GM19238 (cell line): ENCODE data around the gene SMIM38.
"Not testable (repeated sequence)": the region's sequence is repeated elsewhere in the genome, so short reads cannot be mapped to it uniquely, and the experiment has no call there.

Experiments used
- DNase-seq: peaks from one replicate; pipeline ENCODE4 v3.0.0; 2011; ENCODE audit warnings: low spot score; ENCODE audit not compliant: insufficient read length

SMIM38 gene

DNA sequence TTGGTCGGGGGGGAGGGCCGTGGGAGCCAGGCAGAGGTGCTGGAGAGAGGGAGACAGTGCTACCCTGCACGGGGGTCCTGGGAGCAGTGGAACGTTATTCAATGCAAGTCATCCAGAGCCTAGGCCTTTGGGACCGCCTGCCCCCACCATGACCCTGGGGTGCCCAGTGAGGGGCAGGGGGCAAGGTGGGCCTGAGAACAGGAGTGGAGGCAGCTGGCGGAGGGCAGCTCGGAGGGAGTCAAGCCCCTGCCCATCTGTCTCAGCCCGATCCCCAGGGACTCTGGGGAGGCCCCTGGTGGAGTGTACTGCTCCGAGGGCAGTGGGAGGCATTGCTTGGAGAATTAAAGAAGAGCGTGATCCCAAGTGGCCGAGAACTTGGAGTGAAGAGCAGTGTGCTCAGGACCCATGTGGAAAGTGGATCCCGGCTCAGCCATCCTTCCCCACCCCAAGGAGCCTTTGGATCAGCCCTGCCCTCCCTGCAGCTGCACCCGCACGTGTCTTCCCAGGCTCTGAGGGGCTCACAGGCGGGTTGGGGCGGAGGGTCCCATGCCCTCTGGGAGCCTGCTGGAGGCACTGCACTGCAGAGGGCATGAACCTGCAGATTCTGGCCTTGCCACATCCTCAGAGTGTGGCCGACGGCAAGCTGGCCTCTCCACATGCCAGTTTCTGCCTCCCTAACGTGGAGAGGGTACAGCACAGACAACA, 34.0 kb upstream of the SMIM38 start:
- no peak for DNase-seq

DNA sequence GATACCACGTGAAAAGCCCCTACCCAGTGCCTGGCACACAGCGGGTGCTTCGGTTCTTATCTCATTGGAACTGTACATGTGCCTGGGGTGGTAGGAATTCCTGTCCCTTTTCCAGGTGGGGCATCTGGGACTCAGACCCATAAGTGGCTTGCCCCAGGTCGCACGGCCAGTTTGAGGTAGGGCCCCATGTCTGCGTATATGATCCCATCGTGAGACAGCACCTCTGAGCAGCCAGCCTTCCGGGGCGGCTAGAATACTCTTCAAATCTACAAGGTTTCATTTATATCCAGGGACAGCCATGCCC, 33.5 kb upstream of the SMIM38 start:
- DNase-seq = no peak

DNA sequence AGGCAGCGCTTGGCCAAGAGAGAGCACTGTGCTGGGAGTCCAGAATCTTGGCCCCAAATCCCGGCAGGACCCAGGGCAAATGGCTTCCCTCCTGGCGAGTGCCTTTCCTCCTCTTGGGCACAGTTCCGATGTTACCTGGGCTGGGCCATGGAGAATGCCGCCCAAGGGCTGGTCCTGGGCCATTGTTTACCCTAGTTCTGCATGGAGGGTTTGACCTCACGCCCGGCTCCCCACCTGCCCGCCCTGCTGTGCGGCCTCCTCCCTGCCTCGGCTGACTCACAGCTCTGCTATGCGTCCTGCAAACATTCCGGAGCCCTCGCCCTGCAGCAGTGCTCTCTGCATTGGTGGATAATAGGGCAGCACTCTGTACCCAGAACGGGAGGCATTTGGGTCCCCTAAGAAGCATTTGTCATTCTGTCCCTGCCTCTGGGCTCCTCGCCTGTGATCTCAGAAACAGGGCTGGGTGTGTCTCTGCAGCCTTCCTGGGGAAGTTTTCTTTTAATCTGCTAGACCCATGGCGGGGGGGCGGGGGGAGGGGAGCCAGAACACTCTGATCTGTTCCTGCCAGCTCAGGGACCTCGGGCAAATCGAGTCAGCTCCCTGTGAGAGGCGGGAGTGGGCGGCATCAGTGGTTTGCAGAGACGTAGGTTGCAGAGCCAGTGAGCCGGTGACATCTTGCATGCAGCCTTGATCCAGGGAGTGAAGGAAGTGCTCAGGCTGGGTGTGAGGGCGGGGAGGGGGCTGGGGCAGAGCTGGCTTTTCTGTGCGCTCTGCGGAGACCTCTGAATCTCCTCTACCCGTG, 32.9 kb upstream of the SMIM38 start:
- DNase-seq = no peak

DNA sequence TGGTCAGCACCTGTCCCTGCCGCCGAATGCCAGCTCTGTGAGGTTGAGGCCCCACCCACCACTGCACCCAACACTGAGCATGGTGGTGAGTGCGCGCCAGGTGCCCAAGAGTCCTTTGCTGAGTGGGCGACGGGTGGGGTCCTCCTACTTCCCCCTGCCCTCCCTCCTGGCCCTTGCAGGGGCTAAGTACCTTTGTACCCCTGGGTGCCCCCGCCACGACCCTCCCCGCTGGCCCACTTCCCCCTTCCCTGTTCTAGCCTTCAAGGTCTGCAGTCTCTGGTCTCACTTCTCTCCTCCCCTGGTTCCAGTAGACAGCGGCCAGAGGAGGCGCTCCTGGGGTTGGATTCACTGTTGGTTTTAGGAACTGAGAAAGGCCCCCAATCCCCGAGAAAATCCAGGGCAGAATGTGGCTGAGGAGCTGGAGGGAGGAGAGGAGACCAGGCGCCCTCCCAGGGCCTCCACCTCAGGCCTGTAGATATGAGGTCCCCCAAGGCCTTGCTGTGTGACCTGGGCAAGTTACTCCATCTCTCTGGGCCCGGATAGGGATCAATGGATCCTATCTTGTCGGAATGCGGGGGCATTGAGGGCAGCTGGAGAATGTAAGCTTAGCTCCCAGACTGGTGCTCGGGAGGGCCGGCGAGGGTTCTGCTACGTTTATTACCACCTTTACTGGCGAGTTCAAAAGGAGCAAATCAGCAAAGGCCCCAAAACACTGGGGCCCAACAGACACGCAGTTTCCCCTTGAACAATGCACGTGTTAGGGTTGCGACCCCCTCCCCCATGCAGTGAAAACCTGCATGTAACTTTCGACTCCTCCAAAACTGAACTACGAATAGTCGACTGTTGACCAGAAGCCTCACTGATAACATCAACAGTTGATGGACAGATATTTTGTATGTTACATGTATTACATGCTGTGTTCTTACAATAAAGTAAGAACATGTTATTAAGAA, 31.9 kb upstream of the SMIM38 start:
- no peak for DNase-seq

DNA sequence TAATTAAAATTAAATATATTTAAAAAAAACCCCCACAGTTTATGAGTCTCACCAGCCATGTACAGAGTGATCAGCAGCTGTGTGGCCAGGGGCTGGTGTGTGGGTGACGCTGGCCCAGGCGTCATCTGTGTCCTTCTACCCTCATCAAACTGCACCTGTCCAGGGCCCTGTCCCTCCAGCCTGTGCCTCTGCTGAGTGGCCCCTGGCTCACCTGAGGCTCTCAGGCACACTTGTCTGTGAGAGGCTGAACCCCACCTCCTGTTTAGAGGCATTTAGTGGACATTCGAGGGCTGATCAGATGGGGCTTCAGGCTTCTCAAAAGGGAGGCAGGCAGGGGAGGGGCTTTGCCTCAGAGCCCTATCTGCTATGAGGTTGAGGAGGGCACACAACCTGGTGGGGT, 29.9 kb upstream of the SMIM38 start:
- no peak for DNase-seq

DNA sequence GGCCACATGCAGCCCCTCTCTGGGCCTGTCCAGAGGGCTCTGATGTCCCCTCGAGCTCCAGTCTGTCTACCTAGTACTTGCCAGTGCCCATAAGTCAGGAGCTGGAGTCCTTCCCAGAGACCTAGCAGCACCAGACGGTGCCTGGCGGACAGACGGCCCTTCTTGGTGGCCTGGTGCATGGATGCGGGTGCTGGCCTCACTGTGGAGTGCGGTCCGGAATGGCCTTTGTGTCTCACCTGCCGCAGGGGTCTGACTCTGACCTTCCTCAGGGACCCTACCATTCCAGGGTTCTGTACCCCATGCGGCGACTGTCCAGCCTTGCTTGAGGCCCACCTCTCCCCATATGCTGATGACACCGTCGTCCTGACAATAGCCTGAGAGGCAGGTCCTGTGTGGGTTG, 29.4 kb upstream of the SMIM38 start:
- no peak for DNase-seq

DNA sequence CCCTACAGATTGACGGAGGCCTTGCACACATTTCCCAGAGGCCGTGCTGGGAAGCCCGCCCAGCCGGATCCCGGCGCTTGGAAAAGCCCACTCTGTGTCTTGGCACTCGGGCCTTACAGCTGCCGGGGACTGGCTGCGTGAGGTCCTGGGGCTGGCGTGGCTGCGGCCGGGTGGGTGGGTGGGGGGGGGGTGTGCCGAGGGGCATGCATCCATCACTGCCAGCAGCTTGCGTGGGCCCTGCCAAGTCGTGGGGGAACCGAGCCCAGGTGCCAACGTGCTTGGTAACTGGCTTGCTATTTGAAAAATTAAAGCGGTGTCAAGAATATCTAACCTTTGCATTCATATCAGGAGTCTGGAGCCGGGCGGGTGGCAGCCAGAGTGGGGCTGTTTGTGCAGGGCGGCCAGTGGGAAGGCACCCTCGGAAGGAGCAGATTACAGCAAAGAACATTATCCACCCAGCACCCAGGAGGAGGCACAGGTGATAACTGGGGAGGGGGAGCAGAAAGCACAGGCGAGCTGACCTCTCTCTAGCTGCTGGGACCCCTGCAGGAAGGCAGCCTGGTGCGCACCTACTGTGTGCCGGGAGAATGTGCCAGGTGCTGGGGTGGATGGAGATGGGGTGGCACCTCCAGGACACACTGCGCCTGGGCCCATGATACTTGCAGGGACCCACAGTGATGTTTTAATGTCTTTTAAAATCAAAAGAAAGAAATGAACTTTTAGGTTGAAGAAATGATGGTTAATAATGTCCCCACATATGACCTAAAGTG, 28.5 kb upstream of the SMIM38 start:
- DNase-seq = no peak

DNA sequence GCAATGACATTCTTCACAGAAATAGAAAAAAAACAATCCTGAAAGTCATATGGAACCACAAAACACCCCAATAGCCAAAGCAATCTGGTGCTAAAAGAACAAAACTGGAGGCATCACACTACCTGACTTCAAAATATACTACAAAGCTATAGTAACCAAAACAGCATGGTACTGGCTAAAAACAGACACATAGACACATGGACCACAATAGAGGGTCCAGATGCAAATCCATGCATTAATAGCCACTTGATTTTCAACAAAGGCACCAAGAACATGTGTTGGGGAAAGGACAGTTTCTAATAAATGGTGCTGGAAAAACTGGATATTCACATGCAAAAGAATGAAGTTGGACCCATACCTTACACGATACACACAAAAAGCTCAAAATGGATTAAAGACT, 27.9 kb upstream of the SMIM38 start:
- no peak for DNase-seq

DNA sequence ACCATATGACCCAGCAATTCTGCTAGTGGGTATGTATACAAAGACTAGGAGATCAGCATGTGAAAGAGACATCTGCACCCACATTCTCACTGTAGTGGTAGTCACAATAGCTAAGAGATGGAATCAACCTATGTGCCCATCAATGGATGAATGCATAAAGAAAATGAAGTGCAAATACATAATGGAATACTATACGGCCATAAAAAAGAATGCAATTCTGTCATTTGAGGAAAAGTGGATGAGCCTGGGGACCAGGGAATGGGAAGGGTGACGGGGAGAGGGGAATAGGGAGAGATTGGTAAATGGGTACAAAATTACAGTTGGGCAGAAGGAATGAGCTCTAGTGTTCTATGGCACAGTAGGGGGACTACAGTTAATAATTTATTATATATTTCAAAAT, 26.7 kb upstream of the SMIM38 start:
- DNase-seq = no peak

DNA sequence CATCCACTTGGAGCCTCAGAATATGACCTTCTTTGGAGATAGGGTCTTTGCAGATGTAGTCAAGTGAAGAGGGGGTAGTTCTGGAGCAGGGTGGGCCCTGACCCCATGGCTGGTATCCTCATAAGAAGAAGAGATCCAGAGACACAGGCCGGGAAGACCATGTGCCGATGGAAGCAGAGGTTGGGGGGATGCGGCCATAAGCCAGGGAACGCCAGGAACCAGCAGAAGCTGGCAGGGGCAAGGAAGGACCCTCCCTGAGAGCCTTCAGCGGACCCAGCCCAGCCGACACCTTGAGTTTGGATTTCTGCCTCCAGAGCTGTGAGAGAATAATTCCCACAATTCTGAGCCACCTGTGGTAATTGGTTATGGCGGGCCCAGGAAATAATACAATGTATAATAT, 26.1 kb upstream of the SMIM38 start:
- no peak for DNase-seq

DNA sequence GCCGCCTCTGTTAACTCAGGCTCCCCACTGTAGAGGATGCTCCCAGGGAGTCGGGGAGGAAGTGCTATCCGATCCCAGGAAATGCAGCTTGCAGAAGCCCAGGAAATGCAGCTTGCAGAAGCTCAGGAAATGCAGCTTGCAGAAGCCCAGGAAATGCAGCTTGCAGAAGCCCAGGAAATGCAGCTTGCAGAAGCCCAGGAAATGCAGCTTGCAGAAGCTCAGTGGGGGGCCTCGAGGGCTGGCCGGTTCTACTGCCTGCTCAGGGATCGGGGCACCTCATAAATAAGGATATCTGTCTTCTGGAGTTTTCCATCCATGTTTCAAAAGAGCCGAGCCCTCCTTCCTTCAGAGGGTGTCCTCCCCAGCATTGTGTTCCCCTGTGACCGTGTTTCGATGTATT, 25.1 kb upstream of the SMIM38 start:
- DNase-seq = no peak

DNA sequence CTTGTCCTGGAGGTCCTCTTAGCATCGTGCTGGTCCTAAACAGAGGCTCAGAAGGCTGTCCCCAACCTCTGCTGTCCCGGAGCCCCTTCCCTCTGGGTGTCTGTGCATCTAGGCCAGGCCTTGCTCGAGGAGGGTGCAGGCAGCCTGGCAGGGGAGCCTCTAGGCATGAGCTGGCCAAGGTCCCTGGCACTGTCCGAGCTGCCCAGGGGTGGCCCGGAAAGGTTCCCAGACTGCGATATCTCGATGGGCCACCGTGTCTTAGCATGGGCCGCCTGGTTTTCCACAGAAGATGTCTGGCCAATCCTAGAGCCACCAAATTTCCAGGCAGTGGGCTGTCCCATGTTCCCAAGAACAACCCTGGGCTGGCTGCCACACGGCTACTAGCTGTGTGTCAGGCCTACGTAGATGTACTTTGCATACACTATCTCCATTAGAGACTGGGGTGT, 24.6 kb upstream of the SMIM38 start:
- no peak for DNase-seq

DNA sequence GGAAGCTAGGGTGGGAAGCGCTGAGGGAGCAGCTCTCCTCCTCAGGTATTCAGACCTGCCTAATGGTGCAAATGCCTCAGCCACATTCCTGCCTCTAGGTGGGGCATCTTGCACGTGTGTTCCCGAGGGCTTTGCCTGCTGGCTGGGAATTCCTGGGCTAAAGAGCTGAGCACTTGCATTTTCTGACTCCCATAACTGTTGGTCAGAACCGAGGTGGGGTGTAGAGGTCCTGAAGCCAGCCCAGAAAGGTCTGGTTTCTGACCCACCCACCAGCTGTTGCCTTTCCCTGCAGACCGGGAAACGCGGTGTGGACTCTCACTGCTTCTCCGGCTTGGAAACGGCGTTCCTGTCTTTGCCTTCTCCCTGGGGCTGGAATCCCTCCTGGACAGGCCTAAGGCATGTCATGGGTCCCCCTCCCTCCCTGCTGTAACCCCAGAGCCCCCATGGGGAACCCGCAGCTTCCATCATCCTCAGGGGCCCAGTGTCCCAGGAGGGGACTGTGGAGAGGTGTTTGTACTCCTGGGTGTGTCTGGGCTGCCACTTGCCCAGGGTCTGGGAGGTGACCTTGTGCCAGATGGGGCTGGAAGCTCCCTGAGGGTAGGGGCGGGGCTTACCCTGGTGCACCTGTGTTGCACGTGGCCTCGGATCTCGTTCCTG, 24.0 kb upstream of the SMIM38 start:
- no peak for DNase-seq

DNA sequence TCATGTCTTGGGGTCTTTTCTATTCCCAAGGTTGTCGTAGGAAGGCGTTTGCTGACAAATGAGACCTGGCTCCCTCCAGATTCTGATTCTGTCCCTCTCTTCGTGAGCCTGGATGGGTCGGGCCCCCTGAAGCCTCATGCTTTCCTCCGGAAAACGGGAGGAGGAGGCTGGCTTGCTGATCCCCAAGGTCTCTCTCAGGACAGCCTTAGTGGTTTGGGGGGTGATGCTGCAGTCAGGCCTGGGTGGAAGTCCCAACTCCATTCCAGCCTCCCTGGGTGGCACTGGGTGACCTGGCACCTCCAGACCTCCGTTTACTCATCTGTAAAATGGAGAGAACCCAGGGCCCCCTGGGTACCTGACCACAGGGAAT, 23.4 kb upstream of the SMIM38 start:
- DNase-seq = no peak

DNA sequence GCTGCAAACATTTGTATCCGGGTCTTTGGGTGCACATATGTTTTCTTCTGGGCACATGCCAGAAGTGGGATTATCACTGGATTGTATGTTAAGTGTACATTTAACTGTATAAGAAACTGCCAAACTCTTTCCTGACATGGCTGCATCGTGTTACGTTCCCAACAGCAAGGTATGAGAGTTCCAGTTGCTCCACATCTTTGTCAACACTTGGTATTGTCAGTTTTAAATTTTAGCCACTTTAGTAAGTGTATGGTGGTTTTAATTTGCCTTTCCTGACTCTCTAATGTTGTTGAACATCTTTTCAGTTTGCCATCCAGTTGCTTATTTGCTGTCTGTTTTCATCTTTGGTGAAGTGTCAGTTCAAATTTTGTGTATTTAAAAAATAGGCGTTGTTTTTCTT, 22.5 kb upstream of the SMIM38 start:
- DNase-seq = no peak

DNA sequence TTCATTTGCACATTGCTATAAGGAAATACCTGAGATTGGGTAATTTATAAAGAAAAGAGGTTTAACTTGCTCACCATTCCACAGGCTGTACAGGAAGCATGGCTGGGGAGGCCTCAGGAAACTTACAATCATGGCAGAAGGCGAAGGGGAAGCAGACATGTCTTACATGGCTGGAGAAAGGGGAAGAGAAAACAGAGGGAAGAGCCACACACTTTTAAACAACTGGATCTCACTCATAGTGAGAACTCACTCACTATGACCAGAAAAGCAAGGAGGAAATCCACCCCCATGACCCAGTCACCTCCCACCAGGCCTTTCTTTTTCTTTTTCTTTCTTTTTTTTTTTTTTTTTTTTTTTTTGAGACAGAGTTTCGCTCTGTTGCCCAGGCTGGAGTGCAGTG, 21.6 kb upstream of the SMIM38 start:
- DNase-seq = not testable (repeated sequence)

DNA sequence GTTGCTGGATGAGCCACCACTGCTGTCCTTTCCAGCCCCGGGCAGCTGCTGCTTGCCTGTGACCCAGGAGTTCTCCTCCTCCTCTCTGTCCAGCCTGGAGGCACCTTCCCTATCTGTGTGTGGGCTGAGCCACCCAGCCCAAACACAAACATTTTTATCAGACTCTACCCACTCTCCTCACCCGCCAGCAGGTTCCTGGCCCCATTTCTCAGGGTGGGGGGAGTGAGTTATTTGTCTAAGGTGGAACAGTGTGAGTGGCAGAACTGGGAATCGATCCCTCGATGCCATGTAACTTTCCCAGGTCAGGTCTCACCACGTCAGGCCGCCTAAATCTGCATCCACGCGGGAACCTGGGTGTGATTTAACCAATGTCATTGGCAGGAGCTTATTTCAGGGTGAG, 20.8 kb upstream of the SMIM38 start:
- DNase-seq = no peak

DNA sequence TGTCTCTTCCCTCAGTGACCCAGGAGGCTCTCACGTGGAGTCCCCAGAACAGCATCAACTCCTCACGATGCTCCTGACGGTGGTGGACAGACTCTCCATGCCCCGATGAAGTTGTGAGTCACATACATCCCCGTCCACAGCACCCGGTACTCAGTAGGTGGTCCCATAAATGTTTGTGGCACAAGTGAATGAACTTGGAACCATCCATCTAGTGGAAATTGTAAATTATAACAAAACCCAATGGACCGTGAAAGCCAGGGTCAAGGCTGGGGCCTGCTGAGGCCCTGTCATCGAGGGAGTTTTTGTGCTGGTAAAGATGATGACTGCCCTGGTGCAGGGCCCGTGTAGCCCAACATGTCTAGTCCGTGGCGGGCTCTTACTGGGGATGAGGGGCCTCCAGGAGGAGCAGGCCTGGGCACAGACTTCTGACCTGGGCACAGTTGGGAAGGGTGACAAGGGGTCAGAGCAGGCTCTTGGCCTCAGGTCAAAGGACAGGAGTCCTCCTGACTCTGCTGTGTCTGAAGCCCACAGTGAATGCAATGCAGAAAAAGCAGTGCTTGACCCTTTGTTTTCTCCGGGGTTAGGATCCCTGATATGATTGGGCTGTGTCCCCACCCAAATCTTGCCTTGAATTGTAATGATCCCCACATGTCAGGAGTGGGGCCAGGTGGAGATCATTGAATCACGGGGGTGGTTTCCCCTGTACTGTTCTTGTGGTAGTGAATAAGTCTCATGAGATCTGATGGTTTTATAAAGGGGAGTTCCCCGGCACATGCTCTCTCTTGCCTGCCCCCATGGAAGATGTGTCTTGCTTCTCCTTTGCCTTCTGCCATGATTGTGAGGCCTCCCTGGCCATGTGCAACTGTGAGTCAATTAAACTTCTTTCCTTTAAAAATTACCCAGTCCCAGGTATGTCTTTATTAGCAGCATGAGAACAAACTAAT, 20.0 kb upstream of the SMIM38 start:
- no peak for DNase-seq

DNA sequence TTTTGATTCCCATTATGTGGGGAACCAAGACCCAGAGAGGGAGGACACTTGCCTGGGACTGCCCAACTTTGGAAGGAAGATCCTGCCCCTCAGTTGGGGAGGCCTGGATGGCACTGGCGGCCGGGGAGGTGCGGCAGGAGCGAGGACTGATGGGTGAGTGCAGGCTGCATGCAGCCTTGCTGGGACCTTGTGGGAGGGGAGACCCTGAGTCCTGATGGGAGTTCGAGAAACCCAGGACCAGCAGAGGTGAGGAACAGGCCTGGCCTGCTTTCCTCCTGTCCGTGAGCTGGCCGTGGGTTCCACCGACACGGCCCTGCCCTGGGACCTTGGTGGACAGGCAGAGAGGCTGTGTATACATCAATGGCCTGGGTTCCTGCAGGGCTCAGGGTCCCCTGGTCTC, 19.3 kb upstream of the SMIM38 start:
- DNase-seq = no peak
